Muscle of leg (tissue), 11 donors: ENCODE measurements around the gene RNF113B. TPM values are rescaled to one million over a fixed set of nuclear protein-coding genes. Genes with fewer than 3 reads are reported as not detected.

Experiments used
- DNase-seq: peaks from one replicate; pipeline ENCODE4 v3.0.0; 2013
- H3K27ac ChIP-seq: one replicate; pipeline ENCODE4 v1.5.1; 2013; ENCODE audit warnings: mild to moderate bottlenecking, low read length, control low read depth
- H3K27me3 ChIP-seq: one replicate; pipeline ENCODE4 v1.6.1; 2013; ENCODE audit warnings: low read length; ENCODE audit not compliant: control insufficient read depth, insufficient read depth
- H3K36me3 ChIP-seq: one replicate; pipeline ENCODE4 v1.6.1; 2013; ENCODE audit warnings: low read length; ENCODE audit not compliant: control insufficient read depth, insufficient read depth
- H3K4me1 ChIP-seq: one replicate; pipeline ENCODE4 v1.6.1; 2013; ENCODE audit warnings: low read length; ENCODE audit not compliant: control insufficient read depth, insufficient read depth
- H3K4me3 ChIP-seq: one replicate; pipeline ENCODE4 v1.5.1; 2013; ENCODE audit warnings: low read length, control low read depth
- H3K9me3 ChIP-seq: replicated peaks from 2 replicates; pipeline ENCODE4 v1.6.1; 2013; ENCODE audit warnings: low read depth, low read length; ENCODE audit not compliant: control insufficient read depth
- WGBS: methylation state at CpG from one replicate; pipeline ENCODE4 v1.1.5; 2013; ENCODE audit warnings: missing lambda C conversion rate; ENCODE audit not compliant: insufficient coverage; 5-methylcytosine and 5-hydroxymethylcytosine counted together
- polyA plus RNA-seq, 8 donors: library from polyadenylated mRNA; unstranded; fragments of 120-200 nt; gene quantifications; one replicate each; pipeline versions ENCODE4 v1.2.1 to v1.2.3, GENCODE V29; 2013; ENCODE audit warnings: inconsistent platforms in 1 of 8, low replicate concordance in 1 of 8; ENCODE audit not compliant: insufficient read length in 8 of 8, insufficient read depth in 1 of 8
- total RNA-seq: library from RNA; stranded (reverse); fragments of 120-200 nt; gene quantifications from one replicate; pipeline ENCODE4 v1.2.4, GENCODE V29; 2013

Gene RNF113B
- total and polyA plus RNA-seq, 9 donors, result not detected

GRCh38 chr13:98143601-98144026, 33.5 kb downstream of the RNF113B start:
- DNase-seq, result peak; percentile 51
- H3K27ac ChIP-seq, result no peak overlapping the region
- H3K9me3 ChIP-seq, result no peaks in the 10 kb centered on the region
- peaks cover 10% of the 10 kb centered on the region for H3K27me3 ChIP-seq
- under 1% methylated on average over 57 of the region's 60 CpGs for WGBS
- peak overlapping the region; percentile 47 for H3K4me3 ChIP-seq
- H3K4me1 ChIP-seq, result peaks cover 18% of the 10 kb centered on the region
- no peaks in the 10 kb centered on the region for H3K36me3 ChIP-seq

DNA sequence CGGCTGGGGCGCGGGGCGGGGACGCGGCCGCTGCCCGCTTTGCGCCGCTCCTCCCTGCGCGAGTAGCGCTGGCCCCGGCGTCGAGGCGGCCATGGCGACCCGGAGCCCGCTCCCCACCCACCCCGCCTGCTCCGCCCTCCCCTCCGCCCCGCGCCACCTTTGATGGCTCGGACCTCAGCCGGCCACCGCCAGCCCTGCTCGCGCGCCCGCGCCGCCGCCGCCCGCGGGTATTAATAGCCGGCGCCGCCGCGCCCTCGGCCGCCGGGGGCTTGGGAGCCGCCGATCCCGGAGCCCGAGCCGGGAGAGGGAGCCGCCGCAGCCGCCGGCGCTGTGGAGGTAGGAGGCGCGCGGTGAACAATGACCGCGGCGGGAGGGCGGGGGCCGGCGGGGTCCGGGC, 33.9 kb downstream of the RNF113B start:
- peak overlapping the region; percentile 47 for H3K4me3 ChIP-seq
- H3K27me3 ChIP-seq, result peaks cover 10% of the 10 kb centered on the region
- H3K36me3 ChIP-seq, result no peaks in the 10 kb centered on the region
- no peak overlapping the region for H3K27ac ChIP-seq
- peaks cover 18% of the 10 kb centered on the region for H3K4me1 ChIP-seq
- under 1% methylated on average over 58 of the region's 66 CpGs for WGBS
- no peak for DNase-seq
- H3K9me3 ChIP-seq, result no peaks in the 10 kb centered on the region

DNA sequence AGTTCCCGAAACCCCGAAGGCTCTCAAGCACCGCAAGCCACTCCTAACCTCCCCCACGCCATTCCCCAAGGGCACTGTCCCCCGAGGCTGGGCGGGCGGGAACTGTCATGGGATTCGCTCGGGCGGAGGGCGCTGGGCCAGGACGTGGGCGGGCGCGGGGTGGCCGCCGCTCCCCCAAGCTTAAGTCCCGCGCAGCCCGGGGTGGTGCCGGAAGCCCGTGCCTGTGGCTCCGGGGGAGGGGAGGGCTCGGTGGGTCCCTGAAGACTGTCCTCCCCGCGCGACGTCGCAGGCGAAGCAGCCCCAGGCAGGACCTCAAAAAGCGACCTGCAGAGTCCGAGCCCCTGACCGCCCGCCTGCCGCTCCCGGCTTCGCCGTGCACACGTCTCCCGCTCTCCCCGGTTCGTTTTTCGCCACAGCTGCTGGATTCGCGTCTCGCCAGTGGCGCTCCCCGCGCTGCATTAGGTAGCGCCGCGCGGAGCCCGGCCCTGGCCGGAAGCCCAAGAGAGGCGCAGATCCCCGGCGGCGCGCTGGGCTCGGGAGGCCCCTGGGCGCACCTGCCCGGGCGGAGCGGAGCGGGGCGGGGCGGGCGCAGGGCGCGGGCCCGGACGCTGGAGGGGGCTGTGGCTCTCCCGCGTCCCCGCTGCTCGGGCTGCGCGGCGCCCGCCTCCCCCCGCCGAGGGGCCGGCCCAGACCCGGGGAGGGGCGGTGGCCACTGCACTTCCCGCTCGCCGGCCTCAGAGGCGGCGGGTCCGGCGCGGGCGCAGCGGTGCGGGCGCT, 34.5 kb downstream of the RNF113B start, which contains the start of gene FARP1:
Gene FARP1, plus strand, starts transcription at position 715 of the 777 bp plus-strand sequence. CDS start 70,149 bp downstream, outside the sequence.
- peak within 1 kb of the TSS; percentile 63 for H3K4me3 ChIP-seq
- H3K36me3 ChIP-seq, result no peaks in the 10 kb centered on the region
- peaks cover 18% of the 10 kb centered on the region for H3K4me1 ChIP-seq
- peak within 1 kb of the TSS; percentile 58 for H3K27ac ChIP-seq
- H3K27me3 ChIP-seq, result peaks cover 10% of the 10 kb centered on the region
- WGBS, result under 1% methylated on average over 94 of the region's 98 CpGs
- no peaks in the 10 kb centered on the region for H3K9me3 ChIP-seq
- DNase-seq, result peak; percentile 91

GRCh38 chr13:98141509-98142379, 35.3 kb downstream of the RNF113B start:
- H3K36me3 ChIP-seq, result no peaks in the 10 kb centered on the region
- H3K27me3 ChIP-seq, result peaks cover 10% of the 10 kb centered on the region
- no peaks in the 10 kb centered on the region for H3K9me3 ChIP-seq
- H3K4me1 ChIP-seq, result peaks cover 18% of the 10 kb centered on the region
- H3K4me3 ChIP-seq, result peak overlapping the region; percentile 63
- peak; percentile 40 for DNase-seq
- H3K27ac ChIP-seq, result peak overlapping the region; percentile 35
- WGBS, result 32% methylated on average over 17 of the region's 27 CpGs

DNA sequence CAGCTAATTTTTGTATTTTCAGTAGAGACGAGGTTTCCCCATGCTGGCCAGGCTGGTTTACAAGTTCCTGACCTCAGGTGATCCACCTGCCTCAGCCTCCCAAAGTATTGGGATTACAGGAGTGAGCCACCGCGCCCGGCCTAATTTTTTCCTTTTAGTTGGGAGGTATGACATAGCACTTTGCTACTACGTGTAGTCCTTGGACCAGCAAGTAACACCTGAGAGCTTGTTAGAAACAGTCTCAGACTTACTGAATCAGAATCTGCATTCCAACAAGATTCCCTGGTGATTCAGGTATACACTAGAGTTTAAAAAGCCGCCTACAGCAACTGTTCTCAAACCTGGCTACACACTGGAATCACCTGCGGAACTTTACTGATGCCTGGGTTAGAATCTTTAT, 36.0 kb downstream of the RNF113B start:
- no peak overlapping the region for H3K27ac ChIP-seq
- no peaks in the 10 kb centered on the region for H3K9me3 ChIP-seq
- no peaks in the 10 kb centered on the region for H3K36me3 ChIP-seq
- peaks cover 10% of the 10 kb centered on the region for H3K27me3 ChIP-seq
- no peak for DNase-seq
- WGBS, result 100% methylated on average over 3 of the region's 7 CpGs
- H3K4me3 ChIP-seq, result no peak overlapping the region
- H3K4me1 ChIP-seq, result peaks cover 18% of the 10 kb centered on the region

DNA sequence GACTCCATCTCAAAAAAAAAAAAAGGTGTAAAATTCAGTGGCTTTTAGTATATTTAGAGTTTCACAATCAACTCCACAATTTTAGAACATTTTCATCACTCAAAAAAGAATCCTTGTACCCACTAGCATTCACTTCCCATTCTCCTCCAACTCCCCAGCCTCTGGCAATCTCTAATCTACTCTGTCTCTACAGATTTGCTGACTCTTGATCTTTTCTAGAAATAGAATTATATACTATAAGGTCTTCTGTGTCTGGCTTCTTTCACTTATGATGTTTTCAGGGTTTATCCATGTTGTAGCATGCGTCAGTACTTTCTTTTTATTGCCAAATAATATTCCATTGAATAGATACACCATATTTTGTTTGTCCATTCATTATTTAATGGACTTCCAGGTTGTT, 42.2 kb downstream of the RNF113B start:
- H3K4me1 ChIP-seq, result no peaks in the 10 kb centered on the region
- no peak overlapping the region for H3K27ac ChIP-seq
- DNase-seq, result no peak
- H3K4me3 ChIP-seq, result no peak overlapping the region
- no peaks in the 10 kb centered on the region for H3K36me3 ChIP-seq
- H3K27me3 ChIP-seq, result no peaks in the 10 kb centered on the region
- WGBS, result no CpG with 5 or more reads among the region's 1 CpG
- no peaks in the 10 kb centered on the region for H3K9me3 ChIP-seq

GRCh38 chr13:98133946-98134345, 43.1 kb downstream of the RNF113B start:
- Histone ChIP-seq H3K4me1 (no peaks in the 10 kb centered on the region), H3K9me3 (no peaks in the 10 kb centered on the region), H3K4me3 (no peak overlapping the region), H3K36me3 (no peaks in the 10 kb centered on the region), H3K27me3 (no peaks in the 10 kb centered on the region), H3K27ac (no peak overlapping the region)
- no peak for DNase-seq
- WGBS, result 70% methylated on average over 2 of the region's 3 CpGs

DNA sequence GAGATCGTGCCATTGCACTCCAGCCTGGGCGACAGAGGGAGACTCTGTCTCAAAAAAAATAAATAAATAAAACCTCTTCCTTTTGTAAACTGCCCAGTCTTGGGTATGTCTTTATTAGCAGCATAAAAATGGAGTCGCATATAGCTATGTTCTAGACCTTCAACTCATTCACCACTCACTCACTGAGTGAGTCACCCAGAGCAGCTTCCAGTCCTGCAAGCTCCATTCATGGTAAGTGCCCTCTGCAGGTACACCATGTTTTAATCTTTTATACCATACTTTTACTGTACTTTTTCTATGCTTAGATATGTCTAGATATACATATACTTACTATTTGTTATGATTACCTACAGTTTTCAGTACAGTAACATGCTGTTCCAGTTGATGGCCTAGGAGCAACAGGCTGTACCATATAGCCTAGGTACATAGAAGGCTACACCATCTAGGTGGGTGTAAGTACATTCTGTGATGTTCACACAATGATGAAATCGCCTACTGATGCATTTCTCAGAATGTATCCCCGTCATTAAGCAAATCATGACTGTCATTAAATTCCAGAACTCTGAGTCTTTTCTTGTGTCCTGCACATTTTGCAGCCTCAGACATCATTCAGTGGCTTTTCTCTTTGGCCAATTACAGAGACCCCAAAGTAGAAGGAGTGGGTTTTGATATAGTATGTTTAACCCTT, 47.9 kb downstream of the RNF113B start:
- H3K27me3 ChIP-seq, result no peaks in the 10 kb centered on the region
- 90% methylated on average over 2 of the region's 5 CpGs for WGBS
- H3K4me3 ChIP-seq, result no peak overlapping the region
- H3K27ac ChIP-seq, result no peak overlapping the region
- no peak for DNase-seq
- H3K36me3 ChIP-seq, result no peaks in the 10 kb centered on the region
- no peaks in the 10 kb centered on the region for H3K4me1 ChIP-seq
- no peaks in the 10 kb centered on the region for H3K9me3 ChIP-seq
